ENCODE measurements around the gene INHBB.

- TF ChIP-seq POLR2AphosphoS5 (IDR thresholded peaks at IDR 0.05), result no peak
- TF ChIP-seq, protein P1, sequence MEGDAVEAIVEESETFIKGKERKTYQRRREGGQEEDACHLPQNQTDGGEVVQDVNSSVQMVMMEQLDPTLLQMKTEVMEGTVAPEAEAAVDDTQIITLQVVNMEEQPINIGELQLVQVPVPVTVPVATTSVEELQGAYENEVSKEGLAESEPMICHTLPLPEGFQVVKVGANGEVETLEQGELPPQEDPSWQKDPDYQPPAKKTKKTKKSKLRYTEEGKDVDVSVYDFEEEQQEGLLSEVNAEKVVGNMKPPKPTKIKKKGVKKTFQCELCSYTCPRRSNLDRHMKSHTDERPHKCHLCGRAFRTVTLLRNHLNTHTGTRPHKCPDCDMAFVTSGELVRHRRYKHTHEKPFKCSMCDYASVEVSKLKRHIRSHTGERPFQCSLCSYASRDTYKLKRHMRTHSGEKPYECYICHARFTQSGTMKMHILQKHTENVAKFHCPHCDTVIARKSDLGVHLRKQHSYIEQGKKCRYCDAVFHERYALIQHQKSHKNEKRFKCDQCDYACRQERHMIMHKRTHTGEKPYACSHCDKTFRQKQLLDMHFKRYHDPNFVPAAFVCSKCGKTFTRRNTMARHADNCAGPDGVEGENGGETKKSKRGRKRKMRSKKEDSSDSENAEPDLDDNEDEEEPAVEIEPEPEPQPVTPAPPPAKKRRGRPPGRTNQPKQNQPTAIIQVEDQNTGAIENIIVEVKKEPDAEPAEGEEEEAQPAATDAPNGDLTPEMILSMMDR (IDR thresholded peaks at IDR 0.05), result no peak
- TF ChIP-seq EP300 (IDR thresholded peaks at IDR 0.05), result no peak
Observed at GRCh38 chr2:120302301-120302700, 43.6 kb upstream of the INHBB start.
